ENCODE data around the gene IFRD1. TPM values are rescaled to one million over a fixed set of nuclear protein-coding genes. Genes with fewer than 3 reads are reported as not detected.

IFRD1 gene
- total RNA-seq, 1 donor from 2014 or later: 24.6 TPM

GRCh38 chr7:112521942-112522341 lies 71.7 kb downstream of the IFRD1 start:
- Histone ChIP-seq H3K27ac (replicated peaks) (no peak overlapping the region), H3K9me3 (replicated peaks) (no peaks in the 10 kb centered on the region), H3K36me3 (no peaks in the 10 kb centered on the region), H3K4me3 (no peak overlapping the region), H3K4me1 (no peaks in the 10 kb centered on the region), H3K27me3 (ENCODE audit: low read depth) (peaks cover 8% of the 10 kb centered on the region)
- TF ChIP-seq CTCF (IDR thresholded peaks at IDR 0.05; ENCODE audit: borderline replicate concordance): no peak
- intact Hi-C loops (cut with micrococcal nuclease): no loop called here
- no peak for DNase-seq

DNA sequence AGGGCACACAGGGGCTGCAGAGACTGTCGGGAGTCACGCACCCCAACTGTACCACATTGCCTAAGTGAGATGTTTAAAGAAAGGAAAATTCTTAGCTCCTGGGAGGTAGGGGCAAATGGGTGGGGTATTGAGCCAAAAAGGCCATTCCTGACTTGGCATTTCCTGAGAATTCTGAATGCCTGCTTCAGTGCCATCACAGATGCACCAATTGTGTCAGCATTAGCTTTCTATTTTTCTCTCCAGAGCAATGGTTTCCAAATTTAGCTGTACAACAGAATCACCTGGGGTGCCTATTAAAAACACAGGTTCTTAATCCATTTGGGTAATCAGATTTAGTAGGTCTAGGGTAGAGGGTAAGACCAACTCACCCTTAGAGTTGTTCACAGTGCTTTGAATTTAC lies 73.6 kb downstream of the IFRD1 start:
- Histone ChIP-seq H3K27me3 (ENCODE audit: low read depth) (peaks cover 4% of the 10 kb centered on the region), H3K4me1 (no peaks in the 10 kb centered on the region), H3K9me3 (replicated peaks) (no peaks in the 10 kb centered on the region), H3K36me3 (no peaks in the 10 kb centered on the region), H3K4me3 (no peak overlapping the region), H3K27ac (replicated peaks) (no peak overlapping the region)
- TF ChIP-seq CTCF (IDR thresholded peaks at IDR 0.05; ENCODE audit: borderline replicate concordance): no peak
- intact Hi-C loops (cut with micrococcal nuclease): no loop called here
- DNase-seq: no peak

Other genes starting within 250 kb of the IFRD1 start
- 15.2 TPM for gene DOCK4, start 244.1 kb upstream of the IFRD1 start, total RNA-seq
- gene ZNF277, start 243.8 kb upstream of the IFRD1 start, total RNA-seq: 14.6 TPM
- gene LSMEM1, start 30.5 kb downstream of the IFRD1 start, total RNA-seq: 3.5 TPM